T-helper 2 cell treated with Interferon-gamma antibody and Interleukin-4, amounts not matched to agents 100 ng/mL and 5 ng/mL, for 36 hours (primary cell): ENCODE results near the gene ZAR1L. TPM values are rescaled to one million over a fixed set of nuclear protein-coding genes. Genes with fewer than 3 reads are reported as not detected.
"Not testable (repeated sequence)": the region's sequence is repeated elsewhere in the genome, so short reads cannot be mapped to it uniquely, and the experiment has no call there.

ENCODE experiments used
- intact Hi-C: fragments of 100-400 bp; cut with micrococcal nuclease; formaldehyde crosslinking; loops from one replicate; pipeline ENCODE4 v1.15.1; 2023
- total RNA-seq: library from RNA; stranded (reverse); gene quantifications from 2 replicates; pipeline ENCODE4 v1.2.3, GENCODE V29; 2022

The ZAR1L gene
- not detected in 2 replicates for total RNA-seq

DNA sequence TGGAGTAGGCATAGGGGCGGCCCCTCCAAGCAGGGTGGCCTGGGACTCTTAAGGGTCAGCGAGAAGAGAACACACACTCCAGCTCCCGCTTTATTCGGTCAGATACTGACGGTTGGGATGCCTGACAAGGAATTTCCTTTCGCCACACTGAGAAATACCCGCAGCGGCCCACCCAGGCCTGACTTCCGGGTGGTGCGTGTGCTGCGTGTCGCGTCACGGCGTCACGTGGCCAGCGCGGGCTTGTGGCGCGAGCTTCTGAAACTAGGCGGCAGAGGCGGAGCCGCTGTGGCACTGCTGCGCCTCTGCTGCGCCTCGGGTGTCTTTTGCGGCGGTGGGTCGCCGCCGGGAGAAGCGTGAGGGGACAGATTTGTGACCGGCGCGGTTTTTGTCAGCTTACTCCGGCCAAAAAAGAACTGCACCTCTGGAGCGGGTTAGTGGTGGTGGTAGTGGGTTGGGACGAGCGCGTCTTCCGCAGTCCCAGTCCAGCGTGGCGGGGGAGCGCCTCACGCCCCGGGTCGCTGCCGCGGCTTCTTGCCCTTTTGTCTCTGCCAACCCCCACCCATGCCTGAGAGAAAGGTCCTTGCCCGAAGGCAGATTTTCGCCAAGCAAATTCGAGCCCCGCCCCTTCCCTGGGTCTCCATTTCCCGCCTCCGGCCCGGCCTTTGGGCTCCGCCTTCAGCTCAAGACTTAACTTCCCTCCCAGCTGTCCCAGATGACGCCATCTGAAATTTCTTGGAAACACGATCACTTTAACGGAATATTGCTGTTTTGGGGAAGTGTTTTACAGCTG is at the start of gene ZAR1L, which contains the start of gene BRCA2:
Gene ZAR1L, minus strand, starts transcription at position 126 of the 790 bp plus-strand sequence. CDS start 3,438 bp downstream, outside the sequence.
Gene BRCA2, plus strand, starts transcription at position 271 of the 790 bp plus-strand sequence. CDS start 953 bp downstream, outside the sequence.
- intact Hi-C loops: loop anchor here (1.0 to 5.0 kb wide), 9 partner anchors 111 to 1227 kb away; partner anchors contain the start of genes FRY, HSPH1, N4BP2L2 and PDS5B

DNA sequence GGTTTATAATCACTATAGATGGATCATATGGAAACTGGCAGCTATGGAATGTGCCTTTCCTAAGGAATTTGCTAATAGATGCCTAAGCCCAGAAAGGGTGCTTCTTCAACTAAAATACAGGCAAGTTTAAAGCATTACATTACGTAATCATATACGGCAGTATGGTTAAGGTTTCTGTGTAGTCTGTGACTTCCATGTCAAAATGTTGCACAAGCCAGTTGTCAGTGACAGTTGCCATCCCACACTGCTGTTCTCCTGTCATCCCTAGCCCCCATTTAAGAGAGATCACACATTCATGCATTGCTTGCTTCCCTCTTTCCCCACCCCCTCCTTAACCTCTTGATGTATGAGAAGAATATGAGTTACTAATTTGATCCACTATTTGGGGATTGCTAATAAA is 47.4 kb upstream of the ZAR1L start:
- intact Hi-C loops: no loop called here

DNA sequence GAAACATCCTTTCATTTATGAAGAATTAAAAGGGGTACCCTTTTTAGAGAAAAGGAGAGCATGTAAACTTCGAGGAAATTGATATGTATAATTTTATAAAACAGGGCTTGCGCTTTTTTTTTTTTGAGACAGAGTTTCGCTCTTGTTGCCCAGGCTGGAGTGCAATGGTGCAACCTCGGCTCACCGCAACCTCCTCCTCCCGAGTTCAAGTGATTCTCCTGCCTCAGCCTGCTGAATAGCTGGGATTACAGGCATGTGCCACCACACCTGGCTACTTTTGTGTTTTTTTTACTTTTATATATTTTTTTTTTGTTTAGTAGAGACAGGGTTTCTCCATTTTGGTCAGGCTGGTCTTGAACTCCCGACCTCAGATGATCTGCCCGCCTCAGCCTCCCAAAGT is 40.8 kb upstream of the ZAR1L start:
- intact Hi-C loops: not testable (repeated sequence)

GRCh38 chr13:32354040-32354439 is 38.9 kb upstream of the ZAR1L start:
- intact Hi-C loops: no loop called here

GRCh38 chr13:32350839-32351441 is 35.8 kb upstream of the ZAR1L start:
- intact Hi-C loops: not testable (repeated sequence)

DNA sequence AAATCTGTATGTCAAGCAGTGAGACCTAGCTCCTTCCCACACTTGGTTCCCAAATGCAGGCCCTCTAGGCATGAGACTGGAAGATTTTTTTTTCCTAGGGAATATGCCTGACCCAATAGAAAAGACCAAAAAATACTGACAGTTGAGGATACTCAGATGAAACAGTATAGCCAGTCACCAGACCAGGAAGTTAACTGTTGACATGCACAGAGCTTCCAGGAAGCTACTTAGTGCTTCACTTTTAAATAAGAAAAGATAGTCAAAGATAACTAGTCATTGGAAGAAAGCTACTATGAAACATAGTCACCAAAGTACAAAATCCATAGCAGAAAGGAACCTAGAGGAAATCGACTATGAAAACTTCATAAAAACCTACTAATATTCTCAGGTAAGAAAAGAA is 32.5 kb upstream of the ZAR1L start:
- intact Hi-C loops: no loop called here

DNA sequence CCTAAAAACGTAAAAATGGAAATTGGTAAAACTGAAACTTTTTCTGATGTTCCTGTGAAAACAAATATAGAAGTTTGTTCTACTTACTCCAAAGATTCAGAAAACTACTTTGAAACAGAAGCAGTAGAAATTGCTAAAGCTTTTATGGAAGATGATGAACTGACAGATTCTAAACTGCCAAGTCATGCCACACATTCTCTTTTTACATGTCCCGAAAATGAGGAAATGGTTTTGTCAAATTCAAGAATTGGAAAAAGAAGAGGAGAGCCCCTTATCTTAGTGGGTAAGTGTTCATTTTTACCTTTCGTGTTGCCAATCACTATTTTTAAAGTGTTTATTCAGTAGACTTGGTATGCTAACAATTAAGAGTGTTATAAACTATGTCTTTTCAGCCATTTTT is 25.8 kb upstream of the ZAR1L start:
- intact Hi-C loops: no loop called here

DNA sequence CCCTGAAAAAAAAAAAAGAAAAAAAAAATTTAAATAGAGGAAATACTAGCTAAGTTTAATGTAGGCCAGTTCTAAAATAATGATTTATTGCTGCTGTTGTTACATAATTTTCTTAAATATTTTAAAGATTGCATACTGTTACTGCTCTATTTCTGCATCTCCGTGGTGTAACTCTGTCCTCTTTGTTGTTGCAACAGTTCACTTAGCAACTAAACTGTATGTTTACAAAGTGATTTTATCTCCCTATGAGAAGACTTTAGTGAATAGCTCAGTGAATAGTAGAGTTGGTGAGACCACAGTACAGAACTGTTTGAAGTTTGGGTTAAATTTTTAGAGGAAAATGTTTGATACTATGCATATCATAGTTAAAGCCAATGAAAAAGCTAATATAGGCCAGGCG is 19.5 kb upstream of the ZAR1L start:
- intact Hi-C loops: no loop called here

- intact Hi-C loops: no loop called here
These were observed 15.3 kb upstream of the ZAR1L start for GRCh38 chr13:32330441-32330840.

- intact Hi-C loops: no loop called here
These were observed 8.7 kb upstream of the ZAR1L start for GRCh38 chr13:32323912-32324311.

- intact Hi-C loops: no loop called here
These were observed 5.4 kb upstream of the ZAR1L start for GRCh38 chr13:32320528-32320927.

DNA sequence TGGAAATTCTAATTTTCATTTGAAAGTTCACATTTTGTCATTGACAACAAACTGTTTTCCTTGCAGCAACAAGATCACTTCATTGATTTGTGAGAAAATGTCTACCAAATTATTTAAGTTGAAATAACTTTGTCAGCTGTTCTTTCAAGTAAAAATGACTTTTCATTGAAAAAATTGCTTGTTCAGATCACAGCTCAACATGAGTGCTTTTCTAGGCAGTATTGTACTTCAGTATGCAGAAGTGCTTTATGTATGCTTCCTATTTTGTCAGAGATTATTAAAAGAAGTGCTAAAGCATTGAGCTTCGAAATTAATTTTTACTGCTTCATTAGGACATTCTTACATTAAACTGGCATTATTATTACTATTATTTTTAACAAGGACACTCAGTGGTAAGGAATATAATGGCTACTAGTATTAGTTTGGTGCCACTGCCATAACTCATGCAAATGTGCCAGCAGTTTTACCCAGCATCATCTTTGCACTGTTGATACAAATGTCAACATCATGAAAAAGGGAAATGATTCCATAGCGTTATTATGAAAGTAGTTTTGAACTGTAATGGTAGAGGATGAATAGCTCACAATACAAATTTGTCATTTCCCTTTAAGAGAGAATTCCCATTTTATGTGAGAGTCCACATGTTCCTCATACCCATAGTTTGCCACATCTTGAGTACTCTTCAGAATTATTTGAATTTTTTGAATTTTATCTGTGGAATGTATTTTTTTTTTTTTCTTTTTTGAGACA is 2.7 kb upstream of the ZAR1L start:
- intact Hi-C loops: loop anchor here (2.0 to 5.0 kb wide), 3 partner anchors 263 to 1156 kb away; partner anchors contain the start of genes FRY and HSPH1

DNA sequence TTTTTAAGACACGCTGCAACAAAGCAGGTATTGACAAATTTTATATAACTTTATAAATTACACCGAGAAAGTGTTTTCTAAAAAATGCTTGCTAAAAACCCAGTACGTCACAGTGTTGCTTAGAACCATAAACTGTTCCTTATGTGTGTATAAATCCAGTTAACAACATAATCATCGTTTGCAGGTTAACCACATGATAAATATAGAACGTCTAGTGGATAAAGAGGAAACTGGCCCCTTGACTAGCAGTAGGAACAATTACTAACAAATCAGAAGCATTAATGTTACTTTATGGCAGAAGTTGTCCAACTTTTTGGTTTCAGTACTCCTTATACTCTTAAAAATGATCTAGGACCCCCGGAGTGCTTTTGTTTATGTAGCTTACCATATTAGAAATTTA is 1.3 kb upstream of the ZAR1L start:
- intact Hi-C loops: loop anchor here (2.0 to 5.0 kb wide), 3 partner anchors 264 to 1154 kb away; partner anchors contain the start of genes FRY and HSPH1

- intact Hi-C loops: loop anchor here (2.0 to 5.0 kb wide), 3 partner anchors 265 to 1154 kb away; partner anchors contain the start of genes FRY and HSPH1
These were observed 821 bp upstream of the ZAR1L start for GRCh38 chr13:32316028-32316339.

DNA sequence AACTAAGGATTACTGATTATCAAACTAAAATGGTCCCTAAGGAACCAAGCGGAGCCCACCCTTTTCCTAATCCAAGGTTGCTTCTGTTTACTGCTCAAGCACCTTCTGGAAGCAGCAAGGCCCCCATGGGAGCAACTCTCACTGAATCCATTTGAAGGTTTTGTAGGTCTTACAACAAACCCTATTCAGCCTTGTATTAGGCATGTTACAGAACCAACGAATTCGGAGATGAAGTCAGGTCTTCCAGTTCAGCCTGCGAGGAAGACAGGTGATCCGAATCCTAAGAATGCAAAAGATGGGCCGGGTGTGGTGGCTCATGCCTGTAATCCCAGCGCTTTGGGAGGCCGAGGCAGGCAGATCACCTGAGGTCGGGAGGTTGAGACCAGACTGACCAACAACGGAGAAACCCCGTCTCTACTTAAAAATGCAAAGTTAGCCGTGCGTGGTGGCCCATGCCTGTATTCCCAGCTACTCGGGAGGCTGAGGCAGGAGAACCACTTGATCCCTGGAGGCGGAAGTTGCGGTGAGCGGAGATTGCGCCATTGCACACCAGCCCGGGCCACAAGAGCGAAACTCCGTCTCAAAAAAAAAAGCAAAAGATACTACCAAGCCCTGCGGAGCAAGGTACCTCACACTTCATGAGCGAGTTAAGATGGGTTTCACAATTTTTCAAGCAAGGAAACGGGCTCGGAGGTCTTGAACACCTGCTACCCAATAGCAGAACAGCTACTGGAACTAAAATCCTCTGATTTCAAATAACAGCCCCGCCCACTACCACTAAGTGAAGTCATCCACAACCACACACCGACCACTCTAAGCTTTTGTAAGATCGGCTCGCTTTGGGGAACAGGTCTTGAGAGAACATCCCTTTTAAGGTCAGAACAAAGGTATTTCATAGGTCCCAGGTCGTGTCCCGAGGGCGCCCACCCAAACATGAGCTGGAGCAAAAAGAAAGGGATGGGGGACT is 609 bp downstream of the ZAR1L start:
- intact Hi-C loops: loop anchor here (1.0 to 5.0 kb wide), 9 partner anchors 47 to 1228 kb away; partner anchors contain the start of genes FRY, HSPH1, N4BP2L2 and PDS5B

DNA sequence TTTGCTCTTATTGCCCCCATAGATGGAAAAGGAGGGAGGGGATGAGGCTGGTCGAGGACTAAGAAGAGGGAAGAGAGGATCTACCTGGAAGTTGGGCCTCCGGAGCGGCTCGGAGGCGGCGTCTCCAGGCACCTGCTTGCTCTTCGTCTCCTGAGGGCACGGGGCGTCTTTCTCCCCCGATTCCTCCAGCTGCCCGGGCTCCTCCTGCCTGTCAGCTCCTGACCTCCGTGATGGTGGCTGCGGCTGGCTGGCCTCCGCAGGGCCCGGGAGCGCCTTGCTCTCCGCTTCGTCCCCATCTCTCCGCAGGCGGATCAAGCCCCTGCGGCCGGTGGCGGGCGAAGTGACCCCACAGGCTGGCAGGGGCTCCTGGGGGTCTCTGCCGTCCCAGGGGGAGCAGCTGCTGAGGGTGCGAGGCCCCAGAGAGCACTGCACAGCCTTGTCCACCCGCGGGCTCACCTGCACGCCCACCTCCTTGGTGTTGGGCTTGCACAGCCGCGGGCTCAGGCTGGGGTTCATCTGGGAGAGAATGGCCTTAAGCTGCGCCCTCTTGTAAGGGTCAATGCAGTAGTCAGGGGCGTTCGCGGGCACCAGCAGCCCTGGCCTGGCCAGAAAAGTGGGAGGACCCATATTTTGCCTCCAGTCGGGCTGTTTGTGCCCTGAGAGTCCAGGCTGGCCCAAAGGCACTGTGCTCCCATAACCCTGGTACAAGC is 3.8 kb downstream of the ZAR1L start:
- intact Hi-C loops: loop anchor here (5.0 kb wide), 1 partner anchor 44 kb away; no protein-coding TSS in a partner anchor

DNA sequence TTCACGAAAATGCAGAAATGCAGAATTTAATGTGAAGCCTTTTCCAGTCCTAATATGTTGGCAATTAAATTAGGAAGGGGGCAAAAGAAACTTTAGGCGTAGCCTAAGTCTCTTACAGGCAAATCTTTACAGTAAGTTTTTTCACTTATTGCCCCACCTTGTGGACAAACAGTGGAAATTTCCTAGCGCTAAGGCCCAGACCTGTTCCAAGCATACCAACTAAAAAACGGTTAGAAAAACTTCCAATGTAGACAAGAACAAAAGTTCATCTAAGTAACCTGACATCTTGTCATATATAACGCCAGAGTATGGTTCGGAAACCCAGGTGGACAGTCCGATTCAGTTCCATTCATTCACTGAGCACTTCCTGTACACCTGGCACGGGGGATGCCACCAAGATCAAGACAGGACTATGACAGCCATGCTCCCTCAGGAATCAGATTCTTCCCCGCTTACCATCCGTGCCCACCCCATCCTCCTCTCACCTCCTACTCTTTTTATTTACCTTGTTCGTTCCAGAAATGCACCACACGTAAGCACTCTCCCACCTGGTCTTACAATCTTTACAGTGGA is 4.9 kb downstream of the ZAR1L start:
- intact Hi-C loops: loop anchor here (1.0 to 5.0 kb wide), 5 partner anchors 43 to 400 kb away; no protein-coding TSS in a partner anchor

DNA sequence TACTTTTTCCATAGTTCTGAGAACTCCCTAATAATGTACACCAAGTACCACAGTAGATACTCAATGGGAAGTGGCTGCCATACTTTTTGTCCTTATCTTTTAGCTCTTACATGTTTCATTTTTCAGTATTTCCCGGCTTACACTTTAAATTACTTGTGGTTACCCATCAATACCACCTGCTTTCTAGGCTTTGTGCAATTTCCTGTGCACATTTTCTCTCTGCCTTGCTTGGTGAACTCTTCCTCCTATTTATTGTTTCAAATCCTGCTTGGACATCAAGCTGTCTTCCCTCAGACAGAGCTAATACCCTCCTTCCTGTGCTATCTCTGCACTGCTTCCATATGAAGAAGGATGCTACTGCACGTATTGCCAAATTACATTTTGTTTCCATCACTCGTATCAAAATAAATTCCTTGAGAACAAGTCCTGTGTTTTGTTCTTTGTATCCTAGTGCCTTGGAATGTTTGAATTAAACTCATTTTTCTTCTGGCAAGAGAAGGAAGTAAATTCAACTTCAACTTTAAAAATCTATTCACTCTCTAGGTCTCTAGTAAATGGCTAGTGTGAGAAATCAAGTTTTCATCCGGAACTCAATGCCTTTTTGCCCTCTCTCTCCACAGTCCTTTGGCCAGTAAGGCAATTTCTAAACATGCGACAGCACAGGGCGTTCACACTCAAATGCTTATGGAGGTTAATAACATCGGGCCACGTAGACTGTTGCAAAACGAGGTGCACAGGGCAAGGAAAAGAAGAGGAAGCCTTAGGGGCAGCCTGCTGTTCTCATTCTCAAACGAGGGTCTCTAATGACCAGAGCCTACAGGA is 5.6 kb downstream of the ZAR1L start:
- intact Hi-C loops: loop anchor here (1.0 to 5.0 kb wide), 5 partner anchors 42 to 399 kb away; no protein-coding TSS in a partner anchor
